ENCODE results near the gene ISY1. TPM values are rescaled to one million over a fixed set of nuclear protein-coding genes. Genes with fewer than 3 reads are reported as not detected.

The ISY1 gene
- total and polyA plus RNA-seq, 4 donors, result 6.4 to 13.2 (median 10.5) TPM

DNA sequence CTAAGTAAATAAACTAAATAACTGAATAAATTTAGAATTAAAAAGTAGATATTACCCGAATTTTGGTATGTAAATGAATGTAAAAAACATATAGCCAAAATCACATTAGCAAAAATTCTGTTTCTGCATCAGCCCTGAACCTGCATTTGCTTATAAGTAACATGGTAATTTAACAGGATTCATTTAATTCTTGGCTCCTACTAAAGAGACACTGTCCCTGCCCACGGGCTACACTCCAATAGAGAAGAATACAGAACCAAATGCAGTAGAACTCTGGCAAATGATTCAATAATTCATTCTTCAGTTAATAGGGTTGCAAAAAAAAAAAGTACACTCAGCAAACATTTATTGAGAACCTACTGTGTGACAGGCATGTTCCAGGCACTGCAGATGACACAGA, 43.6 kb upstream of the ISY1 start:
- Histone ChIP-seq H3K27me3 (ENCODE audit: control insufficient read depth in 4 of 4, insufficient read depth in 4 of 4, low read length in 3 of 4) (no peaks in the 10 kb centered on the region), H3K9ac (ENCODE audit: low read depth in 1 of 2, low read length in 2 of 2) (no peak overlapping the region), H3K4me3 (ENCODE audit: low read depth in 1 of 3, low read length in 3 of 3) (no peak overlapping the region), H3K36me3 (ENCODE audit: control insufficient read depth in 4 of 4, insufficient read depth in 3 of 4, low read depth in 1 of 4, low read length in 3 of 4) (no peaks in the 10 kb centered on the region), H3K9me3 (ENCODE audit: control insufficient read depth in 4 of 4, low read length in 3 of 4) (no peaks in the 10 kb centered on the region), H3K27ac (ENCODE audit: low read depth in 1 of 2, low read length in 2 of 2) (peak overlapping the region; percentile 70 to 80), H3K4me1 (ENCODE audit: control insufficient read depth in 4 of 4, insufficient read depth in 4 of 4, low read length in 3 of 4) (peaks cover 6 to 25% (median 14%) of the 10 kb centered on the region in 4 donors)
- 85% methylated on average over 2 of the region's 2 CpGs for WGBS
- TF ChIP-seq EGR1 (IDR thresholded peaks at IDR 0.05; ENCODE audit: low read depth in 2 of 2) (no peak), HNF4G (IDR thresholded peaks at IDR 0.05) (no peak), RAD21 (IDR thresholded peaks at IDR 0.05) (no peak), HNF4A (conservative IDR thresholded peaks at IDR 0.05) (no peak), TAF1 (conservative IDR thresholded peaks at IDR 0.05) (no peak), YY1 (IDR thresholded peaks at IDR 0.05) (no peak), FOXA1 (IDR thresholded peaks at IDR 0.05) (no peak), NR2F2 (IDR thresholded peaks at IDR 0.05) (no peak)
- TF ChIP-seq, protein P1, sequence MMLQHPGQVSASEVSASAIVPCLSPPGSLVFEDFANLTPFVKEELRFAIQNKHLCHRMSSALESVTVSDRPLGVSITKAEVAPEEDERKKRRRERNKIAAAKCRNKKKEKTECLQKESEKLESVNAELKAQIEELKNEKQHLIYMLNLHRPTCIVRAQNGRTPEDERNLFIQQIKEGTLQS (IDR thresholded peaks at IDR 0.05), result no peak
- TF ChIP-seq, protein P2, sequence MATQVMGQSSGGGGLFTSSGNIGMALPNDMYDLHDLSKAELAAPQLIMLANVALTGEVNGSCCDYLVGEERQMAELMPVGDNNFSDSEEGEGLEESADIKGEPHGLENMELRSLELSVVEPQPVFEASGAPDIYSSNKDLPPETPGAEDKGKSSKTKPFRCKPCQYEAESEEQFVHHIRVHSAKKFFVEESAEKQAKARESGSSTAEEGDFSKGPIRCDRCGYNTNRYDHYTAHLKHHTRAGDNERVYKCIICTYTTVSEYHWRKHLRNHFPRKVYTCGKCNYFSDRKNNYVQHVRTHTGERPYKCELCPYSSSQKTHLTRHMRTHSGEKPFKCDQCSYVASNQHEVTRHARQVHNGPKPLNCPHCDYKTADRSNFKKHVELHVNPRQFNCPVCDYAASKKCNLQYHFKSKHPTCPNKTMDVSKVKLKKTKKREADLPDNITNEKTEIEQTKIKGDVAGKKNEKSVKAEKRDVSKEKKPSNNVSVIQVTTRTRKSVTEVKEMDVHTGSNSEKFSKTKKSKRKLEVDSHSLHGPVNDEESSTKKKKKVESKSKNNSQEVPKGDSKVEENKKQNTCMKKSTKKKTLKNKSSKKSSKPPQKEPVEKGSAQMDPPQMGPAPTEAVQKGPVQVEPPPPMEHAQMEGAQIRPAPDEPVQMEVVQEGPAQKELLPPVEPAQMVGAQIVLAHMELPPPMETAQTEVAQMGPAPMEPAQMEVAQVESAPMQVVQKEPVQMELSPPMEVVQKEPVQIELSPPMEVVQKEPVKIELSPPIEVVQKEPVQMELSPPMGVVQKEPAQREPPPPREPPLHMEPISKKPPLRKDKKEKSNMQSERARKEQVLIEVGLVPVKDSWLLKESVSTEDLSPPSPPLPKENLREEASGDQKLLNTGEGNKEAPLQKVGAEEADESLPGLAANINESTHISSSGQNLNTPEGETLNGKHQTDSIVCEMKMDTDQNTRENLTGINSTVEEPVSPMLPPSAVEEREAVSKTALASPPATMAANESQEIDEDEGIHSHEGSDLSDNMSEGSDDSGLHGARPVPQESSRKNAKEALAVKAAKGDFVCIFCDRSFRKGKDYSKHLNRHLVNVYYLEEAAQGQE (IDR thresholded peaks at IDR 0.05), result no peak
- TF ChIP-seq, protein P3, sequence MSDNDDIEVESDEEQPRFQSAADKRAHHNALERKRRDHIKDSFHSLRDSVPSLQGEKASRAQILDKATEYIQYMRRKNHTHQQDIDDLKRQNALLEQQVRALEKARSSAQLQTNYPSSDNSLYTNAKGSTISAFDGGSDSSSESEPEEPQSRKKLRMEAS (IDR thresholded peaks at IDR 0.05), result no peak
- TF ChIP-seq, protein P4, sequence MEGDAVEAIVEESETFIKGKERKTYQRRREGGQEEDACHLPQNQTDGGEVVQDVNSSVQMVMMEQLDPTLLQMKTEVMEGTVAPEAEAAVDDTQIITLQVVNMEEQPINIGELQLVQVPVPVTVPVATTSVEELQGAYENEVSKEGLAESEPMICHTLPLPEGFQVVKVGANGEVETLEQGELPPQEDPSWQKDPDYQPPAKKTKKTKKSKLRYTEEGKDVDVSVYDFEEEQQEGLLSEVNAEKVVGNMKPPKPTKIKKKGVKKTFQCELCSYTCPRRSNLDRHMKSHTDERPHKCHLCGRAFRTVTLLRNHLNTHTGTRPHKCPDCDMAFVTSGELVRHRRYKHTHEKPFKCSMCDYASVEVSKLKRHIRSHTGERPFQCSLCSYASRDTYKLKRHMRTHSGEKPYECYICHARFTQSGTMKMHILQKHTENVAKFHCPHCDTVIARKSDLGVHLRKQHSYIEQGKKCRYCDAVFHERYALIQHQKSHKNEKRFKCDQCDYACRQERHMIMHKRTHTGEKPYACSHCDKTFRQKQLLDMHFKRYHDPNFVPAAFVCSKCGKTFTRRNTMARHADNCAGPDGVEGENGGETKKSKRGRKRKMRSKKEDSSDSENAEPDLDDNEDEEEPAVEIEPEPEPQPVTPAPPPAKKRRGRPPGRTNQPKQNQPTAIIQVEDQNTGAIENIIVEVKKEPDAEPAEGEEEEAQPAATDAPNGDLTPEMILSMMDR (IDR thresholded peaks at IDR 0.05; ENCODE audit: low read depth, low read length, missing input control), result no peak
- DNase-seq (ENCODE audit: low spot score), result no peak

DNA sequence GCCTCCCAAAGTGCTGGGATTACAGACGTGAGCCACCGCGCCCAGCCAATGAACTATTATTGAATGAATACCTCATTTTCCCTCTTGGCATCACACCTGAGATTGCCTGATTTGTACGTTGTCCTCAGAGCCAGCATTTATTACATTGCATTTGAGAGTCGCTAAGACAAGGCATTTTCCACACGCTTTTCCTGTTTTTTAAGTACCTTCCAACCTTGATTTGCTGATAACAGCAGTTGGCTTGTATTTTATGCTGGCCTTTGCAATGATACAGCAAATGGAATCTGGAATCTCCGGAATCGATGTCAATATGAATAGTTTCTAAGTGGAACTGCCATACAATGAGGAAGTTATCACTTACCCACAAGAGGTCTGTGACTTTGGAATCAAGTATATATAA, 38.5 kb upstream of the ISY1 start:
- 72% methylated on average over 8 of the region's 8 CpGs for WGBS
- H3K27ac ChIP-seq (ENCODE audit: low read depth in 1 of 2, low read length in 2 of 2), result peak overlapping the region in 1 of 2 donors; percentile 6
- H3K9me3 ChIP-seq (ENCODE audit: control insufficient read depth in 4 of 4, low read length in 3 of 4), result no peaks in the 10 kb centered on the region
- H3K9ac ChIP-seq (ENCODE audit: low read depth in 1 of 2, low read length in 2 of 2), result no peak overlapping the region
- peaks cover 7 to 35% (median 16%) of the 10 kb centered on the region in 4 donors for H3K4me1 ChIP-seq (ENCODE audit: control insufficient read depth in 4 of 4, insufficient read depth in 4 of 4, low read length in 3 of 4)
- H3K36me3 ChIP-seq (ENCODE audit: control insufficient read depth in 4 of 4, insufficient read depth in 3 of 4, low read depth in 1 of 4, low read length in 3 of 4), result no peaks in the 10 kb centered on the region
- no peak for DNase-seq (ENCODE audit: low spot score)
- H3K4me3 ChIP-seq (ENCODE audit: low read depth in 1 of 3, low read length in 3 of 3), result no peak overlapping the region
- TF ChIP-seq YY1 (IDR thresholded peaks at IDR 0.05), result no peak
- no peak for TF ChIP-seq JUND (IDR thresholded peaks at IDR 0.05)
- TF ChIP-seq FOXA1 (IDR thresholded peaks at IDR 0.05), result no peak
- TF ChIP-seq SP1 (IDR thresholded peaks at IDR 0.05), result no peak
- TF ChIP-seq FOXA2 (IDR thresholded peaks at IDR 0.05), result no peak
- TF ChIP-seq, protein P2 (IDR thresholded peaks at IDR 0.05), result no peak
- TF ChIP-seq NR2F2 (IDR thresholded peaks at IDR 0.05), result no peak
- TF ChIP-seq HNF4G (IDR thresholded peaks at IDR 0.05), result no peak
- TF ChIP-seq, protein P5, sequence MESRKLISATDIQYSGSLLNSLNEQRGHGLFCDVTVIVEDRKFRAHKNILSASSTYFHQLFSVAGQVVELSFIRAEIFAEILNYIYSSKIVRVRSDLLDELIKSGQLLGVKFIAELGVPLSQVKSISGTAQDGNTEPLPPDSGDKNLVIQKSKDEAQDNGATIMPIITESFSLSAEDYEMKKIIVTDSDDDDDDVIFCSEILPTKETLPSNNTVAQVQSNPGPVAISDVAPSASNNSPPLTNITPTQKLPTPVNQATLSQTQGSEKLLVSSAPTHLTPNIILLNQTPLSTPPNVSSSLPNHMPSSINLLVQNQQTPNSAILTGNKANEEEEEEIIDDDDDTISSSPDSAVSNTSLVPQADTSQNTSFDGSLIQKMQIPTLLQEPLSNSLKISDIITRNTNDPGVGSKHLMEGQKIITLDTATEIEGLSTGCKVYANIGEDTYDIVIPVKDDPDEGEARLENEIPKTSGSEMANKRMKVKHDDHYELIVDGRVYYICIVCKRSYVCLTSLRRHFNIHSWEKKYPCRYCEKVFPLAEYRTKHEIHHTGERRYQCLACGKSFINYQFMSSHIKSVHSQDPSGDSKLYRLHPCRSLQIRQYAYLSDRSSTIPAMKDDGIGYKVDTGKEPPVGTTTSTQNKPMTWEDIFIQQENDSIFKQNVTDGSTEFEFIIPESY (IDR thresholded peaks at IDR 0.05), result no peak
- TF ChIP-seq RXRA (IDR thresholded peaks at IDR 0.05), result no peak
- no peak for TF ChIP-seq EGR1 (IDR thresholded peaks at IDR 0.05; ENCODE audit: low read depth in 2 of 2)
- TF ChIP-seq, protein P3 (IDR thresholded peaks at IDR 0.05), result no peak
- no peak for TF ChIP-seq GABPA (IDR thresholded peaks at IDR 0.05 in 1 of 2, conservative IDR thresholded peaks at IDR 0.05 in 1 of 2)
- TF ChIP-seq TAF1 (conservative IDR thresholded peaks at IDR 0.05), result no peak
- TF ChIP-seq, protein P1 (IDR thresholded peaks at IDR 0.05), result no peak
- no peaks in the 10 kb centered on the region for H3K27me3 ChIP-seq (ENCODE audit: control insufficient read depth in 4 of 4, insufficient read depth in 4 of 4, low read length in 3 of 4)

Data from liver (tissue), 9 donors.